ENCODE data around the gene RTN4.

RTN4 gene

GRCh38 chr2:55033076-55033742 lies 17.0 kb downstream of the RTN4 start:
- DNase-seq (ENCODE audit: low read depth) = no peak

GRCh38 chr2:55031505-55031904 lies 18.7 kb downstream of the RTN4 start:
- DNase-seq (ENCODE audit: low read depth) = no peak

- no peak for DNase-seq (ENCODE audit: low read depth)
Observed at GRCh38 chr2:55030766-55031165, 19.5 kb downstream of the RTN4 start.

- DNase-seq (ENCODE audit: low read depth) = no peak
Observed at GRCh38 chr2:55029098-55029497, 21.2 kb downstream of the RTN4 start.

- no peak for DNase-seq (ENCODE audit: low read depth)
Observed at GRCh38 chr2:55027226-55027625, 23.0 kb downstream of the RTN4 start.

- no peak for DNase-seq (ENCODE audit: low read depth)
Observed at GRCh38 chr2:55026202-55026601, 24.0 kb downstream of the RTN4 start.

- DNase-seq (ENCODE audit: low read depth) = no peak
Observed at GRCh38 chr2:55025627-55026026, 24.6 kb downstream of the RTN4 start.

- no peak for DNase-seq (ENCODE audit: low read depth)
Observed at GRCh38 chr2:55025082-55025481, 25.2 kb downstream of the RTN4 start.

- no peak for DNase-seq (ENCODE audit: low read depth)
Observed at GRCh38 chr2:55022476-55022875, 27.8 kb downstream of the RTN4 start.

GRCh38 chr2:55019526-55020258 lies 30.6 kb downstream of the RTN4 start:
- no peak for DNase-seq (ENCODE audit: low read depth)

- DNase-seq (ENCODE audit: low read depth) = no peak
Observed at GRCh38 chr2:55018619-55019018, 31.6 kb downstream of the RTN4 start.

GRCh38 chr2:55017880-55018279 lies 32.4 kb downstream of the RTN4 start:
- DNase-seq (ENCODE audit: low read depth) = no peak

- DNase-seq (ENCODE audit: low read depth) = no peak
Observed at GRCh38 chr2:55017428-55017827, 32.8 kb downstream of the RTN4 start.

GRCh38 chr2:55014962-55015939 lies 35.0 kb downstream of the RTN4 start:
- DNase-seq (ENCODE audit: low read depth) = no peak

- DNase-seq (ENCODE audit: low read depth) = no peak
Observed at GRCh38 chr2:55013936-55014335, 36.3 kb downstream of the RTN4 start.

GRCh38 chr2:55012672-55013484 lies 37.4 kb downstream of the RTN4 start:
- no peak for DNase-seq (ENCODE audit: low read depth)

GRCh38 chr2:55011831-55012671 lies 38.2 kb downstream of the RTN4 start:
- no peak for DNase-seq (ENCODE audit: low read depth)

GRCh38 chr2:55010915-55011314 lies 39.3 kb downstream of the RTN4 start:
- no peak for DNase-seq (ENCODE audit: low read depth)

- DNase-seq (ENCODE audit: low read depth) = peak; percentile 25
Observed at GRCh38 chr2:55010149-55010591, 40.1 kb downstream of the RTN4 start.

GRCh38 chr2:55009277-55010060 lies 40.8 kb downstream of the RTN4 start:
- no peak for DNase-seq (ENCODE audit: low read depth)
